Lower lobe of right lung (tissue), 2 donors: ENCODE results near the gene OTULINL. TPM values are rescaled to one million over a fixed set of nuclear protein-coding genes. Genes with fewer than 3 reads are reported as not detected.

Source experiments
- ATAC-seq, 2 donors: fragments of 200-7000 bp; cut with Tn5 transposase; one replicate each; pipeline ENCODE4 v1.9.1; 2020 to 2022; ENCODE audit warnings: mild to moderate bottlenecking in 2 of 2, moderate library complexity in 2 of 2
- DNase-seq: peaks from one replicate; pipeline ENCODE4 v3.0.0-alpha.2; 2020
- H3K27ac ChIP-seq: fragments of 200-600 bp; one replicate; pipeline ENCODE4 v1.8.0; 2022
- H3K27me3 ChIP-seq: fragments of 200-600 bp; one replicate; pipeline ENCODE4 v1.8.0; 2022; ENCODE audit warnings: low read depth
- H3K36me3 ChIP-seq: fragments of 200-600 bp; one replicate; pipeline ENCODE4 v1.8.0; 2022; ENCODE audit warnings: mild to moderate bottlenecking
- H3K4me1 ChIP-seq: fragments of 200-600 bp; one replicate; pipeline ENCODE4 v1.8.0; 2022
- H3K4me3 ChIP-seq: fragments of 200-600 bp; one replicate; pipeline ENCODE4 v1.8.0; 2022; ENCODE audit warnings: mild to moderate bottlenecking
- H3K9me3 ChIP-seq: fragments of 200-600 bp; one replicate; pipeline ENCODE4 v1.8.0; 2022
- intact Hi-C: fragments of 100-400 bp; cut with DNase I; formaldehyde crosslinking; loops from one replicate; pipeline ENCODE4 v1.11.0; 2022
- total RNA-seq: library from RNA; stranded (reverse); fragmentation: NEBNext Ultra II Directional; extraction: Animal tissue kit (Norgen Biotek cat#: 25700); gene quantifications from one replicate; pipeline ENCODE4 v1.2.1, GENCODE V29; 2021
- TF ChIP-seq, protein P1 (sequence below): fragments of 200-600 bp; IDR thresholded peaks from one replicate; pipeline ENCODE4 v1.8.0; 2022; ENCODE audit warnings: antibody characterized with exemption, mild to moderate bottlenecking
- donor health status: DM: no; HTN: yes; CAD: no; lungs with severe emphysema.

The OTULINL gene
- total RNA-seq, 1 donor from 2014 or later: 79.3 TPM

DNA sequence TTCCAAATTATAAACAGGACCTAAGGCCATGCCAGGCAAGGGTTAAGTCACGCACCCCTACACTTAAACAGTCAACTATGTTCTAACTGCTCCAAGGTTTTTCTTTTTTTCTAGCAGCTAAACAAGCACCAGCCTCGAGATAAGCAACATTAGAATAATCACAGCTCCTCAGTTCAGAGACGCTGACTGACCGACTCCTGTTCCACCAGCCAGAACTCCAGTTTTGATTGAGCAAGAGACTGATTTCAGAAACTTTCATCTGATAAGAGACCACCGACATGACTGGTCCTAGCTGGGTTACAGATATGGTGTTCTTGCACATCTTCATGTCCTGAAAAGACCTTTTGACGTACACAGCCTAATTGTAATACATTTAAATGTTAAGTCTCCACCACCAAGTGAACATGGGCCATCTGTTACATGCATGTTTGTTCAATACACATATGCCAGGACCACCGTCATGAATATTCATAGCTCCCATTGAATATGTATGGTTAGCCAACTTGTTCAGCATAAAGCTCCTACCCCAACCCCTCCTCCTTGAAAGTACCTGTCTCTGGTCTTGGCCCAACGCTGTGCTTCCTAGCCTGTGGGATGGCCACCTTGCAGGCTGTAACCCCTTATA is 23.7 kb upstream of the OTULINL start:
- ATAC-seq (peak in 1 of 2 donors; percentile 47), DNase-seq (no peak)
- H3K4me3 ChIP-seq: no peak overlapping the region

DNA sequence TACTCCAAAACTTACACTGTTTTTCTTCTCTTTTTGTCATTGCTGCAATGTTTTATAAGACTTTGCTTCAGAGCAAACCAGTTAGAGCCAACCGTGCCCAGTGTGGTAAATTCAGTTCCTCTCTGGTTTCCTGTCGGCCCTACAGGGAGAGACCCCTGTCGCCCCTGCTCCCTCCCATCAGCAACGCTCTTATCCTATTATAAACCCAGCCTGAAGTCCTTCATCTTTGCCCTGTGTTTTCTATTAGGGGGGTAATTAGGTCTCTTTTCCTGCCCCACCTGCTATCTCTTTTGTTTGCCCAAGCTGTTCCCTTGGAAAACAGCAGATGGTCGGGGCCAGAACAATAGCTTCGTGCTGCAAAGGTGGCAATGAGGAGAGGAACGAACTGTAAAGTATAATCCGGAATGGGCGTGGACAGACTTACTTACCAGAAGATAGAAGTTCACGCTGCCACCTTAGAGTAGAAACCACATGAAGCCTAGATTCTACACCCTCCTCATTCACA is 21.4 kb upstream of the OTULINL start:
- H3K36me3 ChIP-seq: no peaks in the 10 kb centered on the region
- peak overlapping the region; percentile 3 for H3K27ac ChIP-seq
- H3K4me1 ChIP-seq: peaks cover 8% of the 10 kb centered on the region
- H3K4me3 ChIP-seq: no peak overlapping the region
- no peaks in the 10 kb centered on the region for H3K9me3 ChIP-seq
- intact Hi-C loops: no loop called here
- TF ChIP-seq, protein P1, sequence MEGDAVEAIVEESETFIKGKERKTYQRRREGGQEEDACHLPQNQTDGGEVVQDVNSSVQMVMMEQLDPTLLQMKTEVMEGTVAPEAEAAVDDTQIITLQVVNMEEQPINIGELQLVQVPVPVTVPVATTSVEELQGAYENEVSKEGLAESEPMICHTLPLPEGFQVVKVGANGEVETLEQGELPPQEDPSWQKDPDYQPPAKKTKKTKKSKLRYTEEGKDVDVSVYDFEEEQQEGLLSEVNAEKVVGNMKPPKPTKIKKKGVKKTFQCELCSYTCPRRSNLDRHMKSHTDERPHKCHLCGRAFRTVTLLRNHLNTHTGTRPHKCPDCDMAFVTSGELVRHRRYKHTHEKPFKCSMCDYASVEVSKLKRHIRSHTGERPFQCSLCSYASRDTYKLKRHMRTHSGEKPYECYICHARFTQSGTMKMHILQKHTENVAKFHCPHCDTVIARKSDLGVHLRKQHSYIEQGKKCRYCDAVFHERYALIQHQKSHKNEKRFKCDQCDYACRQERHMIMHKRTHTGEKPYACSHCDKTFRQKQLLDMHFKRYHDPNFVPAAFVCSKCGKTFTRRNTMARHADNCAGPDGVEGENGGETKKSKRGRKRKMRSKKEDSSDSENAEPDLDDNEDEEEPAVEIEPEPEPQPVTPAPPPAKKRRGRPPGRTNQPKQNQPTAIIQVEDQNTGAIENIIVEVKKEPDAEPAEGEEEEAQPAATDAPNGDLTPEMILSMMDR: no peak
- DNase-seq (no peak), ATAC-seq (peak in 1 of 2 donors; percentile 50)
- no peaks in the 10 kb centered on the region for H3K27me3 ChIP-seq

More for the DNA sequence above, 23.7 kb upstream of the OTULINL start:
- Histone ChIP-seq H3K27ac (no peak overlapping the region), H3K36me3 (no peaks in the 10 kb centered on the region), H3K9me3 (no peaks in the 10 kb centered on the region), H3K4me1 (peaks cover 8% of the 10 kb centered on the region), H3K27me3 (no peaks in the 10 kb centered on the region)
- TF ChIP-seq, protein P1: no peak
- intact Hi-C loops: no loop called here

GRCh38 chr5:14561741-14562140 is 19.9 kb upstream of the OTULINL start:
- H3K9me3 ChIP-seq: no peaks in the 10 kb centered on the region
- TF ChIP-seq, protein P1: no peak
- DNase-seq: no peak
- intact Hi-C loops: no loop called here
- H3K27me3 ChIP-seq: no peaks in the 10 kb centered on the region
- no peak overlapping the region for H3K27ac ChIP-seq
- no peaks in the 10 kb centered on the region for H3K36me3 ChIP-seq
- H3K4me3 ChIP-seq: no peak overlapping the region
- ATAC-seq: no peak
- H3K4me1 ChIP-seq: peaks cover 8% of the 10 kb centered on the region

DNA sequence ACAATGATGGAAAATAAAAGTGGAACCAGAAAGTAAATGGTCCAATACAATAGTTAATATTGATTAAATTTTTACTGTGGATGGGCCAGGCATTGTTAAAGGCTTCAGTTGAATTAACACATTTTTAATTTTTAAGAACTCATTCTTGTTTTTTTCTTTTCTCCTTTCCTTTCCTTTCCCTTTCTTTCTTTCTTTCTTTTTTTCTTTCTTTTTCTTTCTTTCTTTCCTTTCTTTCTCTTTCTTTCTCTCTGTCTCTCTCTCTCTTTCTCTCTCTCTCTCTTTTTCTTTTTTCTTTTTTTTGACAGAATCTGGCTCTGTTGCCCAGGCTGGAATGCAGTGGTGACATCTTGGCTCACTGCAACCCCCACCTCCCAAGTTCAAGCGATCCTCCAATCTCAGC is 13.3 kb upstream of the OTULINL start:
- no peak overlapping the region for H3K27ac ChIP-seq
- ATAC-seq: no peak
- no peaks in the 10 kb centered on the region for H3K4me1 ChIP-seq
- H3K27me3 ChIP-seq: no peaks in the 10 kb centered on the region
- TF ChIP-seq, protein P1: no peak
- no peak for DNase-seq
- H3K36me3 ChIP-seq: no peaks in the 10 kb centered on the region
- H3K4me3 ChIP-seq: no peak overlapping the region
- intact Hi-C loops: no loop called here
- H3K9me3 ChIP-seq: no peaks in the 10 kb centered on the region

DNA sequence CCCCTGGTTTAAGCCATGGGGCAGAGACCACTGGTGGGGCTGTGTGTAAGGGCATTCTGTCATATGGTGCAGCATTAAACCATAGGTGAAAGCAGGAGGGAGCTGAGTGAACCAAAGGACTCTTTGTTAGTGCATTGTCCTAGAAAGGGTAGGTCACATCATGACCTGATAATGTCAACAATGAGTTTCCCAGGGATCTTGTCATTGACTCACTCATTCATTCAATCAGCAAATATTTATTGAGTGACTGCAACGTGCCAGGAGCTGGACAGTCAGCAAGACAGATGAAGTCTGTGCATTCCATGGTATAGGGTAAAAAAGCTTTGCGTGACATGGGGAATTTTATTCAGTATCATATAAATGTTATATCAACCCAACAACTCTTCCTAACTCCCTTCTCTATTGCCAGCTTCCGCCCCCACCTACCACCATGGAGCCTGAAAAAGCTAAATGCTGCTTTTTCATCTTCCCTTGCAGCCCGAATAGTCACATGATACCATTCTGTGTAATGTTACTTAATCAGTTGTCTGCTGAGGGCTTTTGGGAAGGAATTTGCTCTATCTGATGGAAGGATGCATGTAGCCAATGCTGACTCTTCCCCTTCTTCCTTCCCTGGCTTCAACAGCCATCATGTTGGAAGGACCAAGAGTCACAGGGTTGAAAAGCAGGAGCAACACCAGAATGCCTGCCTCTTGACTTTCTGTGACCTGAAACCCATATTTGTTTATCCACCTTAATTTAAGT is 11.5 kb upstream of the OTULINL start:
- H3K9me3 ChIP-seq: no peaks in the 10 kb centered on the region
- ATAC-seq: no peak
- no peak overlapping the region for H3K4me3 ChIP-seq
- H3K27me3 ChIP-seq: no peaks in the 10 kb centered on the region
- no peak for DNase-seq
- no peak overlapping the region for H3K27ac ChIP-seq
- intact Hi-C loops: no loop called here
- TF ChIP-seq, protein P1: no peak
- H3K36me3 ChIP-seq: no peaks in the 10 kb centered on the region
- H3K4me1 ChIP-seq: peaks cover 17% of the 10 kb centered on the region
